Ectodermal cell (in vitro differentiated cells): ENCODE measurements around the gene CYP4B1.

ENCODE experiments used
- H3K27ac ChIP-seq: 2 replicates; pipeline ENCODE4 v1.7.0; 2013; ENCODE audit warnings: mild to moderate bottlenecking, low read depth, low read length; ENCODE audit not compliant: insufficient read depth, poor library complexity, severe bottlenecking
- H3K27me3 ChIP-seq: 2 replicates; pipeline ENCODE4 v1.7.0; 2013; ENCODE audit warnings: mild to moderate bottlenecking, low read length; ENCODE audit not compliant: insufficient read depth, control insufficient read depth, poor library complexity, severe bottlenecking
- H3K36me3 ChIP-seq: one replicate; pipeline ENCODE4 v1.7.0; 2013; ENCODE audit warnings: low read length; ENCODE audit not compliant: control insufficient read depth, insufficient read depth
- H3K4me1 ChIP-seq: one replicate; pipeline ENCODE4 v1.7.0; 2013; ENCODE audit warnings: low read length; ENCODE audit not compliant: control insufficient read depth, insufficient read depth
- H3K4me3 ChIP-seq: 2 replicates; pipeline ENCODE4 v1.7.0; 2013; ENCODE audit warnings: low read depth, low read length, control low read depth; ENCODE audit not compliant: insufficient read depth
- H3K9me3 ChIP-seq: 2 replicates; pipeline ENCODE4 v1.7.0; 2013; ENCODE audit warnings: mild to moderate bottlenecking, low read length, moderate library complexity; ENCODE audit not compliant: control insufficient read depth
- WGBS, 2 experiments: methylation state at CpG; one replicate each; pipeline ENCODE4 v1.1.7; 2013; ENCODE audit warnings: missing lambda C conversion rate in 2 of 2; 5-methylcytosine and 5-hydroxymethylcytosine counted together

The CYP4B1 gene

DNA sequence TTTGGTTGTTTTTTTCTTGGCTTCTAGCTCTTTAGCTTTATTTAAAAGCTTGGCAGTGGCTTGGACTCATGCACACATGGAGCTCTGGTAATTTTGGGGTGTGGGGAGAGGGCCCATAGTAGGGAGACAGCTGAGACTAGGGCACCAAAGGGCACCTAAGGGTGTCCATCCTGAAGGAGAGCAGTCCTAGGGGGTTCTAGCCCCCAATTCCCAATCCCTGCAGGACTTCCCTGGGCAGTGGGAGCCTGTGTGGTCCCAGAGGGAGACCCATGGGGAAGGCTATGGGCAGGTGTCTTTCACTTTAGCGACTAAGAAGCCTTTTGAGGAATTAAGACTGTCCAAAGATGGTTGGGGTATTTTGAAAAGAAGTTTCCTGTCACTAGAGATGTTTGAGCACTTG, 6.9 kb downstream of the CYP4B1 start:
- Histone ChIP-seq H3K27ac (no peak overlapping the region), H3K4me1 (no peaks in the 10 kb centered on the region), H3K4me3 (no peak overlapping the region), H3K27me3 (no peaks in the 10 kb centered on the region), H3K36me3 (no peaks in the 10 kb centered on the region), H3K9me3 (no peaks in the 10 kb centered on the region)
- WGBS, 2 experiments: 82 to 92% methylated on average over 1 of the region's 1 CpG

DNA sequence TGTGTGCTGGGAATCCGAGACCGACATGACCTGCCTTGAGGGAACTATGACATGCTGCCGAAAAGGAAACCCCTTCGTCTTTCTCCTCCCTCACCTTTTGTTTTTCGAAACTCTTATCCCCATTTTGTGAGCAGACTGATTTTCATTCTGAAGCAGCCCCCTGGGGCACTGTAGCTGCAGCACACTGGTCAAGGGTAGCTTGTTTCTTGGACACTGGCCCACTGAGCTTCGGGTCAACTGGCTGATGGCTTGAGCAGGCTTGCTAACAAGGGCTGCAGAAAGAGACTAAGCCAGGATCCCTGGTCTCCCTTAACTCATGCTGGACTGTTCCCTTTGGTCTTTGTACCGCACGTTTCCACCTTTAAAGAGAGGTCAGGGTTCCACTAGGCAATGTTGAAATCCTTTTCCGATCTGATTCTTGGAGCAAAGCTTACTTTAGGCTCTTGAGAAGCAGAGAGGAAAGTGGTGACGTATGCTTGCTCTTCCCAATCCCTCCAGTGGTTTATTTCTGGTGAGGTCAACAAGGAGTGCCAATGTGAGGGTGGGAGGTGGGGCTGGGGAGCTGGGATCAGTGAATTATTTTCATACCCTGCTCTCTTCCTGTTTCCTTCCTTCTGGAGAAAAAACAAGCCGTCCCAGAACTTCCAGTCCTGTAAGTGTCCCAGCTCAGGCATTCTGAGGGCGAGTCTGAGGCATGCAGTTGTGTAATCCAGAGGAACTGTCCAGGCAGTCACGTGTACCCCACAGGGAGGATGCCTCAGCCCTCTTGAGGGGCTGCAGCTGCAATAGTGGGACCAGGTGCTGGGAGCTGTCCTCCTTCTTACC, 7.6 kb downstream of the CYP4B1 start:
- Histone ChIP-seq H3K4me1 (no peaks in the 10 kb centered on the region), H3K9me3 (no peaks in the 10 kb centered on the region), H3K36me3 (no peaks in the 10 kb centered on the region), H3K27me3 (no peaks in the 10 kb centered on the region), H3K4me3 (no peak overlapping the region), H3K27ac (no peak overlapping the region)
- WGBS, 2 experiments: 81 to 85% methylated on average over 13 of the region's 13 CpGs

DNA sequence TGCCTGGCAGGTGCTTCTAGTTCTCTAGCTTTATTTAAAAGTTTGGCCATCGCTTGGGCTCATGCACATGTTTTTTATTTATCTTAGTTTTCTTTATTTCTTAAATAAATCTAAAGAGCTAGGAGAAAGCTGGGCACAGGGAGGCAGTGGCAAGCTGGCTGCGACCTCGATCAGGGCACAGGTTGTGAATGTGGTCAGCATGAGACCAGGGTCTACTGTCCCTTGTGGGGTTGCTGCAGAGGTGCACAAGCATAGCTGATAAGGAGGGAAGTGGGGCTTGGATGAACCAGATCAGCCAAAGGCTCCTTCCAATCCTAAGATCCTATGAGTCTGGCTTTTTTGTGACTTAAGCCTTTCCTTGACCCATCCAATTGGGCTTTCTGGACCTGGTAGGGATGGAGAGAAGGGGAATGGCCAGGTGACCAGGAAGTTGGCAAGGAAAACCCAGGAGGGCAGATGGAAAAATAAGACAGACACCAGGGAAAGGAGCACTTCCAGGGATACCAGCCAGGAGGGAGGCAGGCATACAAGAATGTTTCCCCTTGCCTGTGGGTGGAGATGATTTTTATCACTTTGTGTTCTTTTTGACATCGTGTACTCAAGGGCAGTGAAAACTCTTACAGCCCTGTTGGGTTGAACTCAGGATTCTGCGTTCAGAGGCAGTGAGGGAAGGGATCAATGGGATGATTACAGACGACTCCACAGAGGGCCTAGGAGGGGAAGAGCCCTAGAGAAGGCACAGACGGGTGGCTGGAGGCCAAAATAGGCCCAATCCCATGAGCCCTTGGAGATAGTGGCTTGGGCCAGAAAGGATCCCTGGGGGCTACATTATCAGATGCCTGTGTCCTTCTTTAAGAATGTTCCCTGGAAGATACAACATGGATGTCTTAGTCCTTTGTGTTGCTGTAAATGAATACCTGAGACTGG, 8.5 kb downstream of the CYP4B1 start:
- no peaks in the 10 kb centered on the region for H3K36me3 ChIP-seq
- H3K9me3 ChIP-seq: no peaks in the 10 kb centered on the region
- H3K4me1 ChIP-seq: no peaks in the 10 kb centered on the region
- no peak overlapping the region for H3K4me3 ChIP-seq
- no peaks in the 10 kb centered on the region for H3K27me3 ChIP-seq
- 90 to 95% methylated on average over 6 to 7 of the region's 7 CpGs for WGBS, 2 experiments
- H3K27ac ChIP-seq: no peak overlapping the region

DNA sequence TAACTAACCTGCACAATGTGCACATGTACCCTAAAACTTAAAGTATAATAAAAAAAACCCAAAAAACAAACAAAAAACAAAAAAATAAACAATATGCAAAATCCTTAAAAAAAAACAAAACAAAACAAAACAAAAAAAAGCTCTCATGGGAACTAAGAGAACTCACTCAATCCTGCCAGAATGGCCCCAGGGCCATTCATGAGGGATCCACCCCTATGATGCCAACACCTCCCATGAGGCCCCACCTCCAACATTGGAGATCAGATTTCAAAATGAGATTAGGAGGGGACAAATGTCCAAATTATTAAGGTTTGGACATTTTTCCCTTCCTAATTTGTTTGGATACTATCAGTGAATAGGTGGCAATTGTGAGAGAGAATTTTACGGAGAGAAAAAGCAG, 10.2 kb downstream of the CYP4B1 start:
- Histone ChIP-seq H3K9me3 (no peaks in the 10 kb centered on the region), H3K36me3 (no peaks in the 10 kb centered on the region), H3K4me3 (no peak overlapping the region), H3K27ac (no peak overlapping the region), H3K27me3 (no peaks in the 10 kb centered on the region), H3K4me1 (no peaks in the 10 kb centered on the region)
- 100% methylated on average over 1 of the region's 1 CpG for WGBS, 2 experiments

DNA sequence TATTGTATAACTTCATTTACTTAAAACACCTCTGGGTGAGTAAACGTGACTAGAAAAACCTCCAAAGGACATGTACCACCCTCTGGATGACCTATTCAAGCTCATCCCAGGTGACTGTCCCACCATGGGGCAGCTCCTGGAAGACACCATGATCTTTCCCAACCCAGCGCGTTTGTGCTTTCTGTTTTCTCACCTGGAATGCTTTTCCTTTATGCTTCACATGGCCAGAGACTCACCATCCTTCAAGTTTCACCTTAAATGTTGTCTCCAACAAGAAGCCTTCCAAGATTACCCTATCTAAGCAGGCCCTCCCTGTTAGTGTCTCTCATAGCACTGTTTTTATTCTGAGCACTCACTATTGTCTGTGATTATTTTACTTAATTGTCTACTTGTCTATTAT, 11.1 kb downstream of the CYP4B1 start:
- Histone ChIP-seq H3K4me3 (no peak overlapping the region), H3K4me1 (no peaks in the 10 kb centered on the region), H3K9me3 (no peaks in the 10 kb centered on the region), H3K36me3 (no peaks in the 10 kb centered on the region), H3K27me3 (no peaks in the 10 kb centered on the region), H3K27ac (no peak overlapping the region)
- WGBS, 2 experiments: 93 to 94% methylated on average over 3 of the region's 3 CpGs

DNA sequence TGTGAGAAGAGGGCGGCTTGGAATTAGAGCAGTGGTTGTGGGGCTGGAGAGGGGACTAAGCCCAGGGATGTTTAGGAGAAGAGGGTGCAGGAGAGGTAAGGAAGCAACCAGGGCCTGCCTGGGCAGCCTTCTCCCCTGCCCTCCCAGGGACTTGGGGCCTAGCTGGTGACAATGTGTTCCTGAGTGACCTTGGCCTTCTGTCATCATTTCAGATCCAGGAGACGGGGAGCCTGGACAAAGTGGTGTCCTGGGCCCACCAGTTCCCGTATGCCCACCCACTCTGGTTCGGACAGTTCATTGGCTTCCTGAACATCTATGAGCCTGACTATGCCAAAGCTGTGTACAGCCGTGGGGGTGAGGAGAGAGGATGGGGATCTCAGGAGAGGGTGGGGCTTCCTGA, 11.8 kb downstream of the CYP4B1 start:
- Histone ChIP-seq H3K9me3 (no peaks in the 10 kb centered on the region), H3K27ac (no peak overlapping the region), H3K27me3 (no peaks in the 10 kb centered on the region), H3K4me3 (no peak overlapping the region), H3K36me3 (no peaks in the 10 kb centered on the region), H3K4me1 (no peaks in the 10 kb centered on the region)
- 96 to 97% methylated on average over 5 of the region's 5 CpGs for WGBS, 2 experiments

DNA sequence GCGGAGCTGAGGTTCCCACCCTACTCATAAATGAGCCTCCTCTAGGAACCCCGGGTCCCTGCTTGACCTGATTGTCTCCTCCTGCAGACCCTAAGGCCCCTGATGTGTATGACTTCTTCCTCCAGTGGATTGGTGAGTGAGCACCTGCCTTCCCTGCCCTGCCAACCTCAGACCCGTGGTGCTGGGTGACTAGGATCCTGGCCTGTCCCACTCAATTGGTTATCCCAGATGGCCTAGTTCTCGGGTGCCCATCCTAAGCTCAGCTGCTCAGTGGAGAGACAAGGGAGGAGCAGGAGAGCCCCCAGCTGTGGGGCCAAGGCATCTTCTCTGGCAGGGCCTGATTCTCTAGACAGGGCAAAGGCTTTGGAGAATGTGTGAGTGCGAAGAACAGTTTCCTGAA, 12.2 kb downstream of the CYP4B1 start:
- H3K4me3 ChIP-seq: no peak overlapping the region
- no peaks in the 10 kb centered on the region for H3K36me3 ChIP-seq
- H3K27me3 ChIP-seq: no peaks in the 10 kb centered on the region
- no peak overlapping the region for H3K27ac ChIP-seq
- no peaks in the 10 kb centered on the region for H3K4me1 ChIP-seq
- no peaks in the 10 kb centered on the region for H3K9me3 ChIP-seq
- WGBS, 2 experiments: 90% methylated on average over 5 of the region's 5 CpGs

DNA sequence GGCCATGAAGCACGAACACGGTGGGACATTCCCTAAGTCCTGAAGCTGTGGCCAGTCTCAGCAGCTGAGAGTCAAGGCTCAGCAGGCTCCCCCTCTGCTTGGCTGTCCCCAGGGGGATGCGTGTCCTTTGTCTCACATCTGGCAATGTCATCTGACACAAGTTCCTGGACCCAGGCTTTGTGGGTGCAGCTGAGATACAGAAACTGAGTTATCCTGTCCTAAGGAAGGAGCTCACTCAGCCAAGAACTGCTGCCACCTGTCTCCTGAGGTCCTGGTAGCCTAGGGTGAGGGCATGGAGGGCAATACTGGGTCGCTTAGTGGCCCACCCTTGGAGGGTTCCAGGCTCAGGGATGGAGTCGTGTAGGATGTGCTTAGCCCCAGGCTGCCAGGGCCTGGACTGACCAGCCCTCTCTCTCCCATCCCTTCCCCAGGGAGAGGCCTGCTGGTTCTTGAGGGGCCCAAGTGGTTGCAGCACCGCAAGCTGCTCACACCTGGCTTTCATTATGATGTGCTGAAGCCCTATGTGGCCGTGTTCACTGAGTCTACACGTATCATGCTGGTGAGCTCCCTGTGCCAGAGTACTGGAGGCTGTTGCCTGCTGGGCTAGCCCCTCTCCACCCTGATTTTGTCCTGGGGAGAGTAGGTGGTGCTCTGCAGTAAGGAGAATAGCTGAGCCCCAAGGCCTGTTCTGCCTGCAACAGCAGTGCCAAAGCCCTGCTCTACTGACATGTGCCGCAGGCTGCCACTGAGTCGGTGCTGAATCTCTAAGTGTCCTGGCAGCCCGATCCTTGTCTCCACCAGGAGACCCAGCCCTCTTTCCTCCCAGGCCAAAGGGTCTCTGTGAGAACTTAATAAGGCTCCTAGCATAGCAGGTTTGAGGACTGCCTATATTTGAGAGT, 13.5 kb downstream of the CYP4B1 start:
- no peaks in the 10 kb centered on the region for H3K9me3 ChIP-seq
- WGBS, 2 experiments: 87 to 93% methylated on average over 11 of the region's 11 CpGs

DNA sequence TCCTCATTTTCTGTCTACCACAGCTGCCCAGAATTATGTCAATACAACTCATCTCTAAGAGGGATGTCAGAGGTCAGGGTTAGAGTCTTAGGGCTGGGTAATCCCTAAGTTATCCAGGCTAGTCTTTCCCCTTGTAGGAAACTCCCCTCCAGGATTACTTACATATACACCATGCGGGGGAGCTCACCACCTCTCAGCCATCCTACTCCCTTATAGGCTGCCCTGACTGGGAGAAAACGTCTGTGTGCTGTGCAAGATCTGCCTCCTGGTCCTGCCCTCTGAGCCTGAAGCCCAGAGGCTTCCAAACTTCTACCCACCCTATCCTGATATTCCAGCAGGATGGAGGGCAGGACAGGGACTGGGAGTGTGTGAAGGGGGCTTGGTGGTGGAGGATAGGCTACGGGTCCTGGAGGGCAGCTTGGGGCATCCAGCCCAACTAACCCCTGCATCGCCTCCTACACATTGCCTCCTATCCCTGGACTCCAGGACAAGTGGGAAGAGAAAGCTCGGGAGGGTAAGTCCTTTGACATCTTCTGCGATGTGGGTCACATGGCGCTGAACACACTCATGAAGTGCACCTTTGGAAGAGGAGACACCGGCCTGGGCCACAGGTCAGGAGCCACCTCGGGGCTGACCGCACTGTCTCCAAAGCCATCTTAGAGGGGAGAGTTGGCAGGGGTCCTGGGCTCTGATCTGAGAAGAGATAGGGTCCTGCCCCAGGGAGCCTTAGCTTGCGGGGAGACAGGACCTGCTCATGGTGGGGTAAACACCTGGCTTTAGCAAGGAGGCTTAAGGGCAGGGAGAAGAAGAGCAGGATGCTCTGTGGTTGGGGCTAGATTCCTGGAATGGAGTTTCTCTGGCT, 14.4 kb downstream of the CYP4B1 start:
- 92 to 93% methylated on average over 11 of the region's 11 CpGs for WGBS, 2 experiments

More for the DNA sequence above, 13.5 kb downstream of the CYP4B1 start:
- no peaks in the 10 kb centered on the region for H3K36me3 ChIP-seq
- H3K27ac ChIP-seq: no peak overlapping the region
- no peaks in the 10 kb centered on the region for H3K4me1 ChIP-seq
- no peaks in the 10 kb centered on the region for H3K27me3 ChIP-seq
- no peak overlapping the region for H3K4me3 ChIP-seq

More for the DNA sequence above, 14.4 kb downstream of the CYP4B1 start:
- Histone ChIP-seq H3K9me3 (no peaks in the 10 kb centered on the region), H3K27ac (no peak overlapping the region), H3K27me3 (no peaks in the 10 kb centered on the region), H3K36me3 (no peaks in the 10 kb centered on the region), H3K4me1 (no peaks in the 10 kb centered on the region), H3K4me3 (no peak overlapping the region)
